Measurements from ENCODE around the gene PRR3.
"Not testable (repeated sequence)": the region's sequence is repeated elsewhere in the genome, so short reads cannot be mapped to it uniquely, and the experiment has no call there.

PRR3 gene, protein sequence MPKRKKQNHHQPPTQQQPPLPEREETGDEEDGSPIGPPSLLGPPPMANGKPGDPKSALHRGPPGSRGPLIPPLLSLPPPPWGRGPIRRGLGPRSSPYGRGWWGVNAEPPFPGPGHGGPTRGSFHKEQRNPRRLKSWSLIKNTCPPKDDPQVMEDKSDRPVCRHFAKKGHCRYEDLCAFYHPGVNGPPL

DNA sequence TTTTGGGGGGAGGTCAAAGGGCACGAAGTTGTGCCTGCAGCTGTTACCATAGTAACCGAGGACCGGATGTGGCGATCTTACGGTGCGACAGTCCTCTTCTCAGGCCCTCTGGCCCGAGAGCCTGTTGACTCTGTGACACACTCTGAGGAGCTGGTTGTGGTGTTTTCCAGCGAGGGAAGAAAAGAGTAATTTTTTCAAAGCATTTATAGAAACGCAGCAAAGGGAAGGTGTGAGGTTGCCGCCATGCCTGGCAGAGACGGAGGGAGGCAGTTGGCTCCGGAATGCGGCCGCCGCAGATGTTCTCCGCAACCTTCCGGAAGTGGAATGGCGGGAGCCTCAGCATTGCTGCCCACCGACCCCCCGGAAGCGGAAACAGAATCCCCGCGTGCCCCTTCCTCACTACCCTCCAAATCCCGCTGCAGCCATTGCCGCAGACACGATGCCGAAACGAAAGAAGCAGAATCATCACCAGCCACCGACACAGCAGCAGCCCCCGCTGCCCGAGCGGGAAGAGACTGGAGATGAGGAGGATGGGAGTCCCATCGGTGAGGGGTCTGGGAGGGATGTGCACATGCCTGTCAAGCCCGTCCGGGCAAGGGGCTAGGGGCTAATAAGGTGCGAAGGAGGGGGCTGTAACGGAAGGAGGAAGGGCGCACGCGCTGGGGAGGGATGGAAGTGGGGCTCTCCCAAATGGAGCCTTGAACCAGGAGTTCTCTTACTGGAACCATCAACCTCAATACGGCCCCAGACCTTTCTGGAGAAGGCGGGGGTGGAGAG lies at the start of gene PRR3:
Gene PRR3 (plus strand): TSS at position 390 of the 777 bp plus-strand sequence. CDS start 50 bp downstream, at position 440.
- peak; percentile 95 for DNase-seq

DNA sequence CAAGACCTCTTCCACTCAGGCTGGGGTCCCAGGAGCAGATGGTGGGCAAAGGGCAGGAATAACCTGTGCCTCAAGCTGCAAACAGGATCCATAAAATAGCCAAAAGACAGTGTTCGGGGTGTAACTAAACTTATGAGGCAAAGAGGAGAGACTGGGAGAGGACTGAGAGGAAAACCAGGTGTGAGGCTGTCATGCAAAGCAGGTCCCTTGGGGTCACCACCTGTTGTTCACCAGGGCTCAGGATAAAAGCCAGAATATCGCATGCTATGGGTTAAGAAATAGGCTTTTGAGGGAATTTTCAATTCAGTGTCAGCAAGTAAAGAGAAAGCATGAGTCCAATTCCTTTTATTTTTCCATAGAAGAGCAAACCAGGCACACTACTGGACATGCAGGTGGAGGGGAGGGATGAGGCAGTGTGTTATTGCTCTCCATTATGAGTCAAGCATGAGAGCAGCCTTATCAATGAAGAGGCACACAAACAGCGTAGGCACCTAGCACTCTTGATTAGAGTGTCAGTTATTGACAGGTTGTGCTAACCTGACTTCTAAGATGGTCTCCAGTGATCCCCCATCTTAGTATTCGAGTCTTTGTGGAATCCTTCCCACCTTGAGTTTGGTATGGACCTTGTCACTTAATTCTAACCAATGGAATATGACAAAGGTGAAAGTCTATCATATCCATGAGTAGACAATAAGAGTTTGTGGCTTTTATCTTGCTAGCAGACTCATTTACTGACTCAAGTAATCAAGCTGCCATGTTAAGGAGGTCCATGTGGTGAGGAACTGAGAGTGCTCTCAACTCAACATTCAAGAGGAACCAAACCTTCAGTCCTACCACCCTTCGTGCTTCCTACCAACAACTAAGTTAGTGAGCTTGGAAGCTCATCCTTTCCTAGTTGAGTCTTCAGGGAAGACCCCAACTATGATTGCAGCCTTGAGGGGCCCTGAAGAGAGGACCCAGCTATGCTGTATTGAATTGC lies 49.0 kb upstream of the PRR3 start:
- DNase-seq = no peak

- peak; percentile 81 for DNase-seq
Measured at GRCh38 chr6:30508890-30509736, 48.0 kb upstream of the PRR3 start.

GRCh38 chr6:30510419-30511168 lies 46.5 kb upstream of the PRR3 start:
- DNase-seq = no peak

DNA sequence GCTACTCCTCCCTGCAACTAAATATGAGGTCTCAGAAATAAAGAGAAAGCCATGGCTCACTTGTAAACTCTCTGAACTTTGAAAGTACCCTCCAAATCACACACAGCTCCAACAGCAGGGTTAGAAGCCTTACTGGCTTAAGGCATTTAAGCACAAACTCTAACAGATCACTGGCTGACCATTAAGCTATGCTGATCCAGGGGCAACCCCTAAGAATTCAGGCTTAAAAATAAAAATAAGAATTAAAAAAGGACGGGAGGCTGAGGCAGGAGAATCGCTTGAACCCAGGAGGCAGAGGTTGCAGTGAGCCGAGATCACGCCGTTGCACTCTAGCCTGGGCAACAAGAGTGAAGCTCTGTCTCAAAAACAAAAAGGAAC lies 45.9 kb upstream of the PRR3 start:
- no peak for DNase-seq

DNA sequence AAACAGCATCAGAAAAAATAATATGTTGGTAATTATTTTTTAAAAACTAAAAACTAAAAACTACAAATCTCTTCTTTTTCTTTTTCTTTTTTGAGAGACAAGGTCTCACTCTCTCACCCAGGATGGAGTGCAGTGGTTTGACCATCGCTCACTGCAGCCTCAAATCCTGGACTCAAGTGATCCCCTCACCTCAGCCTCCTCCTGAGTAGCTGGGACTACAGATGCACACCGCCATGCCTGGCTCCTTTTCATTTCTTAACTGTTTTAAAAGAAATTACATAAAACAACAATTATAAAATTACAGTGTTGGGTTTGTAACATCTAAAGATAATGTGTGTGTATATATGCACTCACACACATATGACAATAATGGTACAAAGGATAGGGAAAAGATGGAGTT lies 43.6 kb upstream of the PRR3 start:
- DNase-seq = no peak

- DNase-seq = no peak
Measured at GRCh38 chr6:30515106-30515505, 42.0 kb upstream of the PRR3 start.

DNA sequence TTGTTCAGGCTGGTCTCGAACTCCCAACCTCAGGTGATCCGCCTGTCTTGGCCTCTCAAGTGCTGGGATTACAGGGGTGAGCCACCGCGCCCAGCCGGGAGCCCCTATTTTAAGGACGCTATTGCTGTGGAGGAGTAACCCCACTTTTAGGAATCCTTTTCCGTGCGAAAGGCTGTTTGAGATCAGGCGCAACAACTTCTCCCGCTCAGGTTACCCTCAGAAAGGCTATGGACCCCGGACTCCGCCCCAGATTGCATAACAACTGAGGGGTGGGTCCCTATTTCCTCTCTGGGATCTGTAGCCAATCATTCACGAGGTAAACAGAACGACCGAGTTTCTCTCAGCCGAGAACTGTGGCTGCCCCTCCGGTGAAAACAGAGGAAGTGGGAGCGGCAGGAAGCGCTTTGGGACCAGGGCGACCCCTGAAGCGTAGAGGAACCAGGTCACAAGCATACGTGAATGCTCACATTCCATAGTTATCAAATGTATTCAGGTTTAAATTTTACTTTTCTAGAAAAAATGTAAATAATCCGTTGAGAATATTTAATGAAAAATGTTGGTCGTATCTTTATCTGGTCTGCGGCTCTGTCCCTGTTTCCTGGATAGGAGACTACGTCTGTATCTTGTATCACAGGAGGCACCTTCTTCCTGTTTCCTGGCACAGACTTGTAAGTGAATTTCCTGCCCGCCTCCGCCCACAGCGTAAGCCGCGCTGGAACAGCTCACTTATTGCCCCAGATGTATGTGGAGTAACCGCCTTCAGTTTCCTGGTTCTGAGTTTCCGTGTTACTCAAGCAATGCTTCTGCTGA lies 40.9 kb upstream of the PRR3 start:
- DNase-seq = peak; percentile 95

DNA sequence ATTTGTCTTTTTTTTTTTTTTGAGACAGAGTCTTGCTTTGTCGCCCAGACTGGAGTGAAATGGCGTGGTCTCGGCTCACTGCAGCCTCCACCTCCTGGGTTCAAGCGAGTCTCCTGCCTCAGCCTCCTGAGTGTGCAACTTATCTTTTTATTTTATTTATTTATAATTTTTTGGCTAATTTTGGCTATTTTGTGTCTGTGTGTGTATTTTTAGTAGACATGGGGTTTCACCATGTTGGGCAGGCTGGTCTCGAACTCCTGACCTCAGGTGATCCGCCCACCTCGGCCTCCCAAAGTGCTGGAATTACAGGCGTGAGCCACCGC lies 40.4 kb upstream of the PRR3 start:
- not testable (repeated sequence) for DNase-seq

DNA sequence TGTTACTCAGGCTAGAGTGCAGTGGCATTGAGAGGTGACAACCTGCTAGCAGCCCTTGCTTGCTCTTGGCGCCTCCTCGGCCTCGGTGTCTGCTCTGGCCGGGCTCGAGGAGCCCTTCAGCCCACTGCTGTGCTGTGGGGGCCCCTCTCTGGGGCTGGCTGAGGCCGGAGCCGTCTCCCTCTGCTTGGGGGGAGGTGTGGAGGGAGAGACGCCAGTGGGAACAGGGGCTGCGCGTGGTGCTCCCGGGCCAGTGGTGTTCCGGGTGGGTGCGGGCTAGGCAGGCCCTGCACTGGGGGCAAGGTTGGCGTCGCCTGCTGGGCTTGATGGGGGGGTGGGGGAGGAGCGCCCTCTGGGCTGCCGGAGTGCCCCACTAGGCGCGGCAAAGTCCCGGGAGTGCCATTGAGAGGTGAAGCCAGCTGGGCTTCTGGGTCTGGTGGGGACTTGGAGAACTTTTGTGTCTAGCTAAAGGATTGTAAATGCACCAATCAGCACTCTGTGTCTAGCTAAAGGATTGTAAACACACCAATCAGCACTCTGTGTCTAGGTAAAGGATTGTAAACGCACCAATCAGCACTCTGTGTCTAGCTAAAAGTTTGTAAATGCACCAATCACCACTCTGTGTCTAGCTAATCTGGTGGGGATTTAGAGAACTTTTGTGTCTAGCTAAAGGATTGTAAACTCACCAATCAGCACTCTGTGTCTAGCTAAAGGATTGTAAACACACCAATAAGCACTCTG lies 39.2 kb upstream of the PRR3 start:
- not testable (repeated sequence) for DNase-seq

DNA sequence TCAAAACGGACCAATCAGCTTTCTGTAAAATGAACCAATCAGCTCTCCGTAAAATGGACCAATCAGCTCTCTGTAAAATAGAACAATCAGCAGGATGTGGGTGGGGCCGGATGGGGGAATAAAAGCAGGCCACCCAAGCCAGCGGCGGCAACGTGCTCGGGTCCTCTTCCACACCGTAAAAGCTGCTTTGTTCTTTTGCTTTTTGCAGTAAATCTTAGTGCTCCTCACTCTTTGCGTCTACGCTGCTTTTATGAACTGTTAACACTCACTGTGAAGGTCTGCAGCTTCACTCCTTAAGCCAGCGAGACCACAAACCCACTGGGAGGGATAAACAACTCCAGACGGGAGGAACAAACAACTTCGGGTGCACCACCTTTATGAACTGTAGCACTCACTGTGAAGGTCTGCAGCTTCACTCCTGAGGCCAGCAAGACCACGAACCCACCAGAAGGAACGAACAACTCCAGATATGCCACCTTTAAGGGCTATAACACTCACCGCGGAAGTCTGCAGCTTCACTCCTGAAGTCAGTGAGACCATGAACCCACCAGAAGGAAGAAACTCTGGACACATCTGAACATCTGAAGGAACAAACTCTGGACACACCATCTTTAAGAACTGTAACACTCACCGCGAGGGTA lies 38.5 kb upstream of the PRR3 start:
- DNase-seq = peak; percentile 46

DNA sequence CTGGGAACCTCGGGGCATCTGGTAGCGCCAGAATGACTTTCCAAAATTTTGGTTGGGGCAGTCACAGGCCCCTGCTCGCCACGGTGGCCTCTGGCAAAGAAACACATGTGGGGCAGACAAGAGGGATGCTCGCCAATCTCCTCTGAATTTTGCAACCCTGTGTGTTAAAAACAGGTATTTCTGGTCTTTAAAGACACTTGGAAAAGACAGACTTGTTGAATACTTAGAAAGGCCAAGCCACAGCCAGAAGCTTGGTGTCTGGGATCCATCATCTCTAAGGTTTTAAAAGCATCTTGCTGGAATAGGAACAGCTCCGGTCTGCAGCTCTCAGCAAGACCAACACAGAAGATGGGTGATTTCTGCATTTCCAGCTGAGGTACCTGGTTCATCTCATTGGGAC lies 36.6 kb upstream of the PRR3 start:
- no peak for DNase-seq

DNA sequence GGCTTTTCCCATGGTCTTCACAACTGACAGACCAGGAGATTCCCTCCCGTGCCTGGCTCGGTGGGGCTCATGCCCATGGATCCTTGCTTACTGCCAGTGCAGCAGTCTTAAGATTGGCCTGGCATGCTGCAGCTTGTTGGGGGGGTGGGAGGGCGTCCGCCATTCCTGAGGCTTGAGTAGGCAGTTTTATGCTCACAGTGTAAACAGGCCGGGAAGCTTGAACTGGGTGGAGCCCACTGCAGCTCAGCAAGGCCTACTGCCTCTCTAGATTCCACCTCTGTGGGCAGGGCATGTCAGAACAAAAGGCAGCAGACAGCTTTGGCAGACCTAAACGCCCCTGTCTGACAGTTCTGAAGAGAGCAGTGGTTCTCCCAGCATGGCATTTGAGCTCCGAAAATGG lies 36.0 kb upstream of the PRR3 start:
- not testable (repeated sequence) for DNase-seq

DNA sequence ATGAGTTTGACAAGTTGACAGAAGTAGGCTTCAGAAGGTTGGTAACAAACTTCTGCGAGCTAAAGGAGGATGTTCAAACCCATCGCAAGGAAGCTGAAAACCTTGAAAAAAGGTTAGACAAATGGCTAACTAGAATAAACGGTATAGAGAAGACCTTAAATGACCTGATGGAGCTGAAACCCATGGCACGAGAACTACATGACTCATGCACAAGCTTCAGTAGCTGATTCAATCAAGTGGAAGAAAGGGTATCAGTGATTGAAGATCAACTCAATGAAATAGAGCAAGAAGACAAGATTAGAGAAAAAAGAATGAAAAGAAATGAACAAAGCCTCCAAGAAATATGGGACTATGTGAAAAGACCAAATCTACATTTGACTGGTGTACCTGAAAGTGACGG lies 35.1 kb upstream of the PRR3 start:
- not testable (repeated sequence) for DNase-seq

GRCh38 chr6:30526444-30526843 lies 30.7 kb upstream of the PRR3 start:
- not testable (repeated sequence) for DNase-seq

- DNase-seq = peak; percentile 32
Measured at GRCh38 chr6:30529349-30529875, 27.7 kb upstream of the PRR3 start.

- DNase-seq = no peak
Measured at GRCh38 chr6:30530014-30530413, 27.1 kb upstream of the PRR3 start.

DNA sequence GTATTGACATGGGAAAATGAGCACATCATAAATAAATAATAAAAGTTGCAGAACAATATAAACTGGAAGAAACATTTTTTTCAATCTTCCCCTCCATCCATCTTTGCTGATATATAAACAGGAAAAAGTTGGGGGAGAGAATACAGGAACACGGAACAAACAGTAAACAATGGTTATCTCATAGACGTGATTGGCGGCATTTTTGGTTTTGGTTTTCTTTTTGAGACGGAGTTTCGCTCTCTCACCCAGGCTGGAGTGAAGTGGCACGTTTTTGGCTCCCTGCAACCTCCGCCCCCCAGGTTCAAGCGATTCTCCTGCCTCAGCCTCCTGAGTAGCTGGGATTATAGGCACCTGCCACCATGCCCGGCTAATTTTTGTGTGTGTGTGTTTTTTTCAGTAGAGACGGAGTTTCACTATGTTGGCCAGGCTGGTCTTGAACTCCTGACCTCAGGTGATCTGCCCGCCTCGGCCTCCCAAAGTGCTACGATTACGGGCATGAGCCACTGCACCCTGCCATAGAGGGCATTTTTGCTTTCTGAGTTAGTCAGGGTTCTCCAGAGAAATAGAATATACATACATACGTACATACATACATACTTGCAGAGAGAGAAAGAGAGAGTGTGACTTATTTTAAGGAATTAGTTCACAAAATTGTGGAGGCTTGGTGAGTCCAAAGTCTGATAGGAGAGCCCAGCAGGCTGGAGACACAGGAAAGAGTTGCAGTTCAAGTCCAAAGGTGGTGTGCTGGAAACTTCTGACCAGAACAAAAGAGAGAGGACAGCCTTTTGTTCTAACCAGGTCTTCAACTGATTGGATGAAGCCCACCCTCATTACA lies 23.4 kb upstream of the PRR3 start:
- DNase-seq = peak; percentile 64

Data from CD4-positive, alpha-beta T cell treated with Interleukin-17A for 1 hour (primary cell).